ENCODE results near the gene LRRC59.
"Not testable (repeated sequence)": the region's sequence is repeated elsewhere in the genome, so short reads cannot be mapped to it uniquely, and the experiment has no call there.

Gene LRRC59

DNA sequence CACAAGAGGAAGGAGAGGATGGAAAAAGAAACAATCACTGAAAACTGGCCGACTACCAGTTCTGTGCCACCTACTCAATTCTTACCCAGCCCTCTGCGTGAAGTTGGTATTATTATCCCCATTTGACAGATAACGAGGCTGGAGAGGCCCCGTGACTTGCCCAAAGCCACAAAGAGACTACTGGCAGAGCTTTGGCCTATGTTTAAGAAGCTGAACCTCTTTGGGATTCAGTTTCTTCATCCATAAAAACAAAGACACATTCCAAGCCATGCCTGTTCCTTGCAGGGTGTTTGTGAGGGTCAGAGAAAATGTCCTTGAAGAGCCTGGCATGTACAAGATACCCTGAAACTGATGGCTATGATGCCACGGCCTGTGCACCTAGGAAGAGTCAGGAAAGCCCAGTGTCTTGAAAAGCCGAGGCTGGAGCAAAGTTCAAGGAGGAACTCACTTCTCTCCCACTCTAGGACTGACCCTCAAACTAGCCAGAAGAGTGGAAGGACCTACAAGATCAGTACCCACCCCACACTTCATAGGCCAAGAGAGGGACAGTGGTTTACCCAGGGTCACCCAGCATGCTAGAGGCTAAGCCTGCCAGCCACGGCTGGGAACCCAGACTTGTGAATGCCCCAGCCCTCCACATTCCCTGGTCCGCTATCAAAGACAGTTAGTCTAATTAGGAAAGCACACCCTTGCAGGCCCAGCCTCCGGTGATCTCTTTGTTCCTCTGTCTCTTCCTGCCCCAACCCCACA, 27.1 kb upstream of the LRRC59 start:
- no peak for DNase-seq

DNA sequence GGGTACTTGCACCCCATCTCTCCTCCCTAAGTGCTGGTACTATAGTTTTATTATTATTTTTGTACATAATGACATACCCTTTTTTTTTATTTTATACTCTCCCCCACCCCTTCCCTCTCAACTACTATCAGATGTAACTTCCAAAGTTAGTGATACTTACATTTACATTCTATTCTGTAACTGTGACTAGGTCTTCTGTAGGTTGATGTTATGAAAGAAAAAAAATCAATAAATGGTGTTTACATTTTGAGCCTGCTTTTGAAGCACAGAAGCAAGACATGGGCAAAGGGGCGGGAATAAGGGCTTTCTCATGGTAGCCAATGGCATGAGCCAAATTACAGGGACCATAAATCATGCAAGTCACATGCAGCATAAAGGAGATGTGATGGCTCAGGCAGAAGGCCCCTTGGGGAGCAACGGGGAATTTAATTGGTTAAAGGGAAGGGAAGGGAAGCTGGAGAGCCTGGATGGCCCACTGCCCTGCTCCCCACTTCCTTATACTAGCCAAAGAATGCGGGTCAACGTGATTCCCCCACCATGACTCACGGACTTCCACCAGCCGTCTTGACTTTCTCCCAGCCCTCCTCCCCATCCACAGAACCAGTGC, 26.3 kb upstream of the LRRC59 start:
- no peak for DNase-seq

- DNase-seq: no peak
Observed at GRCh38 chr17:50422738-50423137, 25.4 kb upstream of the LRRC59 start.

GRCh38 chr17:50421308-50422051, 24.2 kb upstream of the LRRC59 start:
- DNase-seq: no peak

DNA sequence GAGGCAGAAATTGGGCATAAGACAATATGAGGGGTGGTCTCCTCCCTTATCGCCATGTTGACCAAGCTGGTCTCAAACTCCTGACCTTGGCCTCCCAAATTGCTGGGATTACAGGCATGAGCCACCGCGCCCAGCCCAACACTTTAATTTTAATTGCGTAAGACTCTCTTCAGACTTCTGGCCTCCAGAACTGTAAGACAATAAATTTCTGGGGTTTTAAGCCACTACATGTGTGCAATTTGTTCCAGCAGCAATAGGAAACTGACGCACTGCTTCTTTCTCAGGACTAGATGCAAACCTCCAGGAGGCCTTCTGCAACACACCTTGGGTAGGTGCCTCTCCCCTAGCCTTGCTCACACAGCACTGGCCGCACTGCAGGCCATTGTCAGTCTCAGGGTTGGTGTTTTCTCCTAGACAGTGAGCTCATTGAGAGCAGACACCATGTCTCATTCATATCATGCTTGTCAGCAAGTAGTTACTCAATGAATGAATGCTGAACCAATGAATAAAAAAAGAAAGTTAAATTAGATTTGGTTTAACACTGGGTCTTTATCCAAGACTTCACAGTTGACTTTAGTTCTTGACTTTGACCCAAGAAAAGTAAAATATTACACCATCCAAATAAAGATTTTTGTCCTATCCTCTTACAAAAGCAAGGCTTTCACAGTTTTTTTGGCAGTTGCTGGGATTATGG, 23.2 kb upstream of the LRRC59 start:
- no peak for DNase-seq

DNA sequence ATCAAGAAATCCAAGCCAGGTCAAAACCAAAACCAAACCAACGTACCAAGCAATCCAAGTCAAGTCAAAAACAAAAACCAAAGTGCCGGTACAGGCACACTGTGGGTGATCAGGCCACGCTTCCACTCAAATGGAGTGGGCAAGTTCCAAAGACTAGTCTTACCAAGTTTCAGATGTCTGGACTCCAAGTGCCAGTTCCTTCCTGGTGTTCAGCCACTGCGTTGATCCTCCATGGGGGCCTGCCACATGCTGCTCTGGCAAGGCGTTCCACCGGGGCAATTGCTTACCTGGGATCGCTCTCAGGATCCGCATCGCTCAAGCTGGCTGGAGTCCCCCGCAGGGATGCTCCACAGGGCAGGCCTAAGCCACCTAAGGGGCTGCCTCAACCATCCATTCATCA, 22.3 kb upstream of the LRRC59 start:
- DNase-seq: not testable (repeated sequence)

DNA sequence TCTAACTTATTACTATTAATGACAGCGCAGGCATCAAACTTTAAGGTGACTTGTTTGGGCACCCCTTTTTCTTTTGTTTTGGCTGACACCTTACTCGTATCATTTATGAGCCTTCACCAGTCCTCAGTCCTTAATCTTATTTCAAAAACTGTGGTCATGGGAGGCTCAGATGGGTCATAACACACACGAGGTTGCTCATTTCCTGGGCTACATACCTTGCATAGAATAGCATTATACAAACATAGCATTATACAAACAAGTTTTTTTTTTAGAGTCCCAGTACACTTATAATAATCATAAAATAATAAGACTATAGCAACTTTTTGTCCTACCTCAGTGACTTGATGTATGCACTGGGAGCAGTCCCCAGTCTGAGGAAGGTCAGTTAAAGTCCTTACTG, 17.5 kb upstream of the LRRC59 start:
- no peak for DNase-seq

DNA sequence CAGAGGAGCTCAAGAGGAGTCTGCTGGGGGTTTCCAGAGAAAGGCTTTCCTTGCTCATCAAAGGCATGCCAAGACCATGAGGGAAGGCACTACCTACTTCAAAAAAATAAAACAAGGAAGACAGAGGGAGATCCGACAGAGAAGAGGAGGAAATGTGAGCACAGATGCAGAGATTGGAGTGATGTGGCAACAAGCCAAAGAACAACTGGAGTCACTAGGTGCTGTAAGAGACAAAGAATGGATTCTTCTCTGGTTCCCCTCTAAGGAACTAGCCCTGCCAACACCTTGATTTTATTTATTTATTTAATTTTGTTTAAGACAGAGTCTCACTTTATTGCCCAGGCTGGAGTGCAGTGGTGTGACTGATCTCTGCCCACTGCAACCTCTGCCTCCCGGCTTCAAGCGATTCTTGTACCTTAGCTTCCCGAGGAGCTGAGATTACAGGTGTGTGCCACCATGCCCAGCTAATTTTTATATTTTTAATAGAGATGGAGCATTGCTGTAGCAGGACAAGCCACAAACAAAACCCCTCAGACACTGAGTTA, 14.9 kb upstream of the LRRC59 start:
- DNase-seq: no peak

- no peak for DNase-seq
Observed at GRCh38 chr17:50407921-50408320, 10.6 kb upstream of the LRRC59 start.

GRCh38 chr17:50406578-50406977, 9.3 kb upstream of the LRRC59 start:
- no peak for DNase-seq

GRCh38 chr17:50405351-50405750, 8.0 kb upstream of the LRRC59 start:
- not testable (repeated sequence) for DNase-seq

GRCh38 chr17:50399591-50399990, 2.3 kb upstream of the LRRC59 start:
- DNase-seq: not testable (repeated sequence)

- DNase-seq: not testable (repeated sequence)
Observed at GRCh38 chr17:50398672-50399071, 1.3 kb upstream of the LRRC59 start.

- DNase-seq: no peak
Observed at GRCh38 chr17:50397919-50398285, 579 bp upstream of the LRRC59 start.

DNA sequence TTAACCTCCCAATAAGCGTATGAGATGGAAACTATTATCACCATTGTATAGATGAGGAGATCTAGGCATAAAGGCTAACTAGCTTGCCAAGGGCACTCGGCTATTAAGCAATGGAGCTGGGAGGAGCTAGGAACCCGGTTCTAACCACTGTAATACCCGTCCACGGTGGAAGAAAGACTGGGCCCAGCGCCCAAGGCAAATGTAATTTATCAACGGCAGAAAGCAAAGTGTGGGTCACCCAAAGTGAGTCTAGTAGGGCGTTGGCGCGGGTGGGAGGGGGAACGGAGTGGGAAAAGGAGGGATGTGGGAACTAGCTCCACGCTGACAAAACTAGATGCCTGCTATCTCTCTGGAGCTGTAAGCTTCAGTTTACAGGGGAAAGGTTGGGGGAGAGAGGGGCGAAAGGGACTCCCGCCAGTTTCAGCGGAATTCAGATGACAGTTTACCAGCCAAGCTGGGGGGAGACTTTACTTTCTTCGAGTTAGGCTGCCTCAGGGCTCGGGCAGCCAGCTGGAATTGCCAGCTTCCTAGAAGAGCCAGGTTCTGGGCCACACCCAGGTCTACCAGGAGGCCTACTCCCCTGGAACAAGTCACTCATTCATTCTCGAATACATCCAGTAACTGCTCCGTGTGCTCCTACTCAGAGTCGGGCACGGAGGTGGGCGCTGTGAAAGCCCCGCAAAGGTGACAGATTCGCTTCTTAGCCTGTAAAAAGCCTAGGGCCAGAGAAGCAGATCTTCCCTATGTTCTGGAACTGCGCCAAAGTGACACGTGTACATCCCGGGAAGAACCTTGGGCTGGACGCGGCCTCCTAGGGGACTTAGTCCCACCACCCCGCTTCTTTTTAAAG, 837 bp downstream of the LRRC59 start:
- no peak for DNase-seq

GRCh38 chr17:50394711-50395110, 2.6 kb downstream of the LRRC59 start:
- DNase-seq: no peak

DNA sequence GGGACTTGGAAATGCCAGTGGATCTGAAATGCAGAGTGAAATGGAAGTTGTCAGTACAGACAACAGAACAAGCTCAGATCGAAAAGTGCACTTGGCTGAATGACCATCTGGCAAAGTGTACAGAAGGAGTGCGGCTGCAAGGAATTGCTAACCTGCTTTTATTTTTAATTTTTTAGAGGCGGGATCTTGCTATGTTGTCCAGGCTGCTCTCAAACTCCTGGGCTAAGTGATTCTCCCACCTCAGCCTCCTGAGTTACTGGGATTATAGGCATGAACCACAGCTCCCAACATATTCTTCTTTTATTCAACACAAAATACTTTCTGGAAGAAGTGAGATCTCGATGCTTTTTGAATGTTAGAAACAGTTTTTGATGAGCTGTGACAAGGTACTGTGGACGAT, 3.6 kb downstream of the LRRC59 start:
- DNase-seq: no peak

DNA sequence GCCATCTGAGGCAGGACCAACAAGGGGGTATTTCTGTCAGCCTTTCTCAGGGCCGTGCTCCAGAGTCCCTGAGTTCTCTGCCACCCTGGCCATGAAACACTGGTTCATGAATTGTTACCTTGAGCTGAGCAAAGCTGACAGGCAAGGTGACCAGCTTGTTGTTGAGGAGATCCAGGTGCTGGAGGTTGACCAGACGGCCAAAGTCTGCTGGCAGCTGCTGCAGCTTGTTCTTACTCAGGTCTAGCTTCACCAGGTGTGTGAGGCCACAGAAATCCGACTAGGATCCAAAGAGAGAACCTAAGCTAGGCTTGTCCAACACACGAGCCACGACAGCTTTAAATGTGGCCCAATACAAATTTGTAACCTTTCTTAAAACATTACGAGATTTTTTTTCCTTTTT, 4.7 kb downstream of the LRRC59 start:
- DNase-seq: no peak

- DNase-seq: no peak
Observed at GRCh38 chr17:50389534-50389933, 7.8 kb downstream of the LRRC59 start.

DNA sequence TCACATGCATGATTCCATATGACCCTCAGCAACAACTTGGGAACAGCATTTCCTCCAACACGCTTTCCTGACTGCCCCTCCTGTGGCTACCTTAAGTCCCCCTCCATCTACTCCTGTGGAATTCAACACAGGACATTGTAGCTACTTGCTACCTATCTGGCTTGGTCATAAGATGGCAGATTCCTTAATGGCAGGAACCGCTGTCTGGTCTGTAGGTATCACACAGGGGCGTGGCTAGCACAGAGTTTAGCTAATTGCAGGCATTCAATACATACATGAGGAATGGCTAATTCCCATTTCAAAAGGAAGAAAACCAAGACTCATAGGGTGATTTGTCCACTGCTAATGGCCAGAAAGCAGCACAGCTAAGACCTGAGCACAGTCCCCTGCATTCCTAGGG, 8.6 kb downstream of the LRRC59 start:
- DNase-seq: no peak

DNA sequence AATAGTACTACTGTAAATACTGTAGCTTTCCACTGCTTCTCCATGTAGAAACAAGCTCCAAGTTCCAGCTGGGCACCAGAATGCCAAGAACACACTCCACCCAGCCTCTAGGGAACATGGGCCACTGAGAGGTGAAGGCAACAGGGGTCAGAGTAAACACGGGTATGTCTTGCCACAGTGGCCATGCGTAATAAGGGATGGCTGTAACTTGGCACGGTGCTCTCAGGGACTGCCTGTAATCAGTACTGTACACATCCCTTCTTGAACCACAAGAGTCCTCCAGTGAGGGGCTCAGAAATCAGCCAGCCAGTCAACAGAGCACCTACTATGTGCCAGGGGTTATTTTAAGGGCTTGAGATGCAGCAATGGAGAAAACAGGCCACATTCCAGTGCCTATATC, 10.8 kb downstream of the LRRC59 start:
- DNase-seq: no peak

- DNase-seq: no peak
Observed at GRCh38 chr17:50382931-50383330, 14.4 kb downstream of the LRRC59 start.

Data from effector CD4-positive, alpha-beta T cell (primary cell).